ENCODE data around the gene OPN5. TPM values are rescaled to one million over a fixed set of nuclear protein-coding genes. Genes with fewer than 3 reads are reported as not detected.

Gene OPN5
- total RNA-seq, 4 donors from 2014 or later = not detected

GRCh38 chr6:47851091-47851490, 69.3 kb downstream of the OPN5 start:
- in situ Hi-C loops (cut with MboI; ENCODE audit: low sequenced_read_pairs in 4 of 4) = no loop called here
- no peaks in the 10 kb centered on the region for H3K36me3 ChIP-seq

GRCh38 chr6:47852727-47853126, 70.9 kb downstream of the OPN5 start:
- H3K36me3 ChIP-seq = no peaks in the 10 kb centered on the region
- no peak overlapping the region for H3K4me3 ChIP-seq
- H3K9me3 ChIP-seq = no peaks in the 10 kb centered on the region
- no peaks in the 10 kb centered on the region for H3K4me1 ChIP-seq
- TF ChIP-seq POLR2A (IDR thresholded peaks at IDR 0.05) = no peak
- no peak for TF ChIP-seq CTCF (IDR thresholded peaks at IDR 0.05 in 4 of 5, conservative IDR thresholded peaks at IDR 0.05 in 1 of 5)
- no peaks in the 10 kb centered on the region for H3K27me3 ChIP-seq
- no peak for DNase-seq
- no peak for ATAC-seq
- H3K27ac ChIP-seq = no peak overlapping the region
- intact Hi-C loops (cut with DNase I; ENCODE audit: low total_unique reads) (no loop called here), in situ Hi-C loops (cut with MboI; ENCODE audit: low sequenced_read_pairs in 4 of 4) (no loop called here)

More at GRCh38 chr6:47851091-47851490, 69.3 kb downstream of the OPN5 start:
- ATAC-seq (no peak), DNase-seq (no peak)
- Histone ChIP-seq H3K9me3 (no peaks in the 10 kb centered on the region), H3K27me3 (no peaks in the 10 kb centered on the region), H3K27ac (no peak overlapping the region), H3K4me1 (no peaks in the 10 kb centered on the region), H3K4me3 (no peak overlapping the region)
- TF ChIP-seq POLR2A (IDR thresholded peaks at IDR 0.05) (no peak), CTCF (IDR thresholded peaks at IDR 0.05 in 4 of 5, conservative IDR thresholded peaks at IDR 0.05 in 1 of 5) (no peak)
- intact Hi-C loops (cut with DNase I; ENCODE audit: low total_unique reads) = no loop called here

GRCh38 chr6:47853766-47854165, 71.9 kb downstream of the OPN5 start:
- Histone ChIP-seq H3K36me3 (no peaks in the 10 kb centered on the region), H3K27ac (no peak overlapping the region), H3K27me3 (no peaks in the 10 kb centered on the region), H3K4me1 (no peaks in the 10 kb centered on the region), H3K9me3 (no peaks in the 10 kb centered on the region), H3K4me3 (no peak overlapping the region)
- ATAC-seq (no peak), DNase-seq (no peak)
- intact Hi-C loops (cut with DNase I; ENCODE audit: low total_unique reads) = no loop called here
- no peak for TF ChIP-seq POLR2A (IDR thresholded peaks at IDR 0.05)
- TF ChIP-seq CTCF (IDR thresholded peaks at IDR 0.05 in 4 of 5, conservative IDR thresholded peaks at IDR 0.05 in 1 of 5) = no peak
- in situ Hi-C loops (cut with MboI; ENCODE audit: low sequenced_read_pairs in 4 of 4) = no loop called here

- Histone ChIP-seq H3K36me3 (no peaks in the 10 kb centered on the region), H3K4me3 (no peak overlapping the region), H3K27ac (no peak overlapping the region), H3K27me3 (no peaks in the 10 kb centered on the region), H3K9me3 (no peaks in the 10 kb centered on the region), H3K4me1 (no peaks in the 10 kb centered on the region)
- in situ Hi-C loops (cut with MboI; ENCODE audit: low sequenced_read_pairs in 4 of 4) (no loop called here), intact Hi-C loops (cut with DNase I; ENCODE audit: low total_unique reads) (no loop called here)
- TF ChIP-seq CTCF (IDR thresholded peaks at IDR 0.05 in 4 of 5, conservative IDR thresholded peaks at IDR 0.05 in 1 of 5) = no peak
- no peak for TF ChIP-seq POLR2A (IDR thresholded peaks at IDR 0.05)
- no peak for DNase-seq
- no peak for ATAC-seq
Observed at GRCh38 chr6:47854971-47855370, 73.1 kb downstream of the OPN5 start.

GRCh38 chr6:47859175-47859574, 77.3 kb downstream of the OPN5 start:
- Histone ChIP-seq H3K27ac (no peak overlapping the region), H3K27me3 (no peaks in the 10 kb centered on the region), H3K9me3 (no peaks in the 10 kb centered on the region), H3K4me3 (no peak overlapping the region), H3K4me1 (no peaks in the 10 kb centered on the region), H3K36me3 (no peaks in the 10 kb centered on the region)
- TF ChIP-seq POLR2A (IDR thresholded peaks at IDR 0.05) = no peak
- no peak for TF ChIP-seq CTCF (IDR thresholded peaks at IDR 0.05 in 4 of 5, conservative IDR thresholded peaks at IDR 0.05 in 1 of 5)
- no peak for ATAC-seq
- in situ Hi-C loops (cut with MboI; ENCODE audit: low sequenced_read_pairs in 4 of 4) (no loop called here), intact Hi-C loops (cut with DNase I; ENCODE audit: low total_unique reads) (no loop called here)
- DNase-seq = no peak

All from gastrocnemius medialis (tissue), 4 donors.